C4-2B (cell line): ENCODE results near the gene ATP8B1.

Experiments
- H3K27ac ChIP-seq: fragments of 450-650 bp; 2 replicates; pipeline ENCODE4 v1.5.1; 2017
- ZFX ChIP-seq: fragments of 450-650 bp; IDR thresholded peaks from 2 replicates; pipeline ENCODE4 v1.6.1; 2017
- TF ChIP-seq, protein P1 (sequence below): fragments of 450-650 bp; conservative IDR thresholded peaks from 2 replicates; pipeline ENCODE4 v1.5.1; 2017; ENCODE audit warnings: mild to moderate bottlenecking

The ATP8B1 gene

DNA sequence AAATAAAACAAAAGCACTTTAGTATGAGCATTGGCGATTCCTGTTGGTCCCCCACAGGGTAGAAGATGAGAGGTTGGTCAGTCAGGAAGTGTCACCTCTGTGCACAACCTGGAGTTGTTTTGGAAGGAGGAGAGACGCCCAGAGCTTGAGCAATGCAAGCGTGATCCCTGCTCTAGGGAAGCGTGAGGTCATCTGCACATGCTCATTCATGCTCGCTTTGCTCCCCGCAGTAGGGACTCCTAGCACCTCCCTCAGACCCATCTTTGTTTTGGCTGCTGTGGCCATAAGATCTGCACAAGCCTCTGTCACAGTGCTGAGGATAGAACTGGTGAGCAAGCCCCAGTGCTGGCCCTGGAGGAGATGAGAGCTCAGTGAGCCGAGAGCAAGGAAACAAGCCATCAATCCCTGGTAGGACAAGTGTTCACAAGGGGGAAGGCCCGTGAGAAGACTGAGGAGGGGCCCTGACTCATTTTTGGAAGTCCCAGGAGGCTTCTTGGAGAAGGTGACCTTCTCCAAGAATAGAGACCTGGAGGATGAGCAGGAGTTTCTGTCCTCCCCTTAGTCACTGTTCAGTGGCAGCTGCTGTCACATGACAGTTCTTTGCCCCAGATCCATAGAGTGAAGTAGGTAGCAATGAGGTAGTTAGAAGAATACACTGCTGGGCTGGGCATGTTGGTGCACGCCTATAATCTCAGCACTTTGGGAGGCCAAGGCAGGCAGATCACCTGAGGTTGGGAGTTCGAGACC is 13.3 kb upstream of the ATP8B1 start:
- no peak overlapping the region for H3K27ac ChIP-seq
- no peak for TF ChIP-seq ZFX
- TF ChIP-seq, protein P1, sequence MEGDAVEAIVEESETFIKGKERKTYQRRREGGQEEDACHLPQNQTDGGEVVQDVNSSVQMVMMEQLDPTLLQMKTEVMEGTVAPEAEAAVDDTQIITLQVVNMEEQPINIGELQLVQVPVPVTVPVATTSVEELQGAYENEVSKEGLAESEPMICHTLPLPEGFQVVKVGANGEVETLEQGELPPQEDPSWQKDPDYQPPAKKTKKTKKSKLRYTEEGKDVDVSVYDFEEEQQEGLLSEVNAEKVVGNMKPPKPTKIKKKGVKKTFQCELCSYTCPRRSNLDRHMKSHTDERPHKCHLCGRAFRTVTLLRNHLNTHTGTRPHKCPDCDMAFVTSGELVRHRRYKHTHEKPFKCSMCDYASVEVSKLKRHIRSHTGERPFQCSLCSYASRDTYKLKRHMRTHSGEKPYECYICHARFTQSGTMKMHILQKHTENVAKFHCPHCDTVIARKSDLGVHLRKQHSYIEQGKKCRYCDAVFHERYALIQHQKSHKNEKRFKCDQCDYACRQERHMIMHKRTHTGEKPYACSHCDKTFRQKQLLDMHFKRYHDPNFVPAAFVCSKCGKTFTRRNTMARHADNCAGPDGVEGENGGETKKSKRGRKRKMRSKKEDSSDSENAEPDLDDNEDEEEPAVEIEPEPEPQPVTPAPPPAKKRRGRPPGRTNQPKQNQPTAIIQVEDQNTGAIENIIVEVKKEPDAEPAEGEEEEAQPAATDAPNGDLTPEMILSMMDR: no peak

DNA sequence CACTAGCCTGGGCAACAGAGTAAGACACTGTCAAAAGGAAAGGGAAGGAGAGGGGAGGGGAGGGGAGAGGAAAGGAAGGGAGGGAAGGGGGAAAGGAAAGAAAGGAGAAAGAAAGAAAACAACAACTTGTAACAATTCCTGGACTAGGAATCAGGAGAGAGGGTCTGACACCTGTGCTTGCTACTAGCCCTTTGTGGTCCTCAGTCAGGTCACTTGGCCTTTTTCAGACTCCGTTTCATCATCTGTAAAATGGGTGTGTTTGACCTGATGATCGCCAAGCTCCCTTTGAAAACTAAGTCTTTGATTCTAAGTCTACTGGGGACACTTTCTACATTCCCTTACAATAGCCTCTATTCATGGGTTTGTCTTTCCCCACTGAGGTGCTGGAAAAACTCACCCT is 11.4 kb upstream of the ATP8B1 start:
- no peak for TF ChIP-seq ZFX
- TF ChIP-seq, protein P1: no peak
- H3K27ac ChIP-seq: no peak overlapping the region

DNA sequence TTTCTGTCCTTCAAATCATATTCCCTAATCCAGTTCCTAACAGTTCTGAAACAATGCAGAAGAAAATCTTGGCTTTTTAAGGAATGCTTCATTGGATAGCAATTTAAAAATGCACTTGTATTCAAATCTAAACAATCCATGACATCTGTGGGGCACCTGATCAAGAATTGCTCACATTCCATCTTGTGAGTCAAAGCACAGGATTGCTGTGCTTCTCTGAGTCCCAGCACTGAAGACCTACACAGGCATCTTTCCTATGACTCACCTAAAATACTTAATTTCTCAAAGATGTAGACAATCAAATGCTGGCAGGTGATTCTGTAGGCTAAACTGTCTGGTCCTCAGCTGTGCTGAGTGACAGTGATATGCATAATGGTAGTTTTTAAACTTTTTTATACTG is 10.1 kb upstream of the ATP8B1 start:
- no peak overlapping the region for H3K27ac ChIP-seq
- TF ChIP-seq, protein P1: no peak
- no peak for TF ChIP-seq ZFX

DNA sequence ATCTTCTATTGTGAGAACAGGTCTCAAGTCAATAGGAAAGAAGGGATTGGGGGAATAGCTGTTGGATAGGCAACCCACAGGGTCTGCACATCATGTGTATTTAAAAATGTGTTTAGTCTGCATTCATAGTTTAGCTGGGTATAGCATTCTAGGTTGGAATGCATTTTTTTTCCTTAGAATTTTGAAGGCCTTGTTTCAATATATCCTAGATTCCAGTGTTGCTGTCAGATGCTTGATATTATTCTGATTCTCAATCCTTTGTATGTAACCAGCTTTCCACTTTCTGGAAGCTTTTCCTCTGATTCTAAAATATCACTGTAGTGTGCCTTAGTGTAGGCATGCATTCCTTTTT is 9.0 kb upstream of the ATP8B1 start:
- no peak overlapping the region for H3K27ac ChIP-seq
- TF ChIP-seq ZFX: no peak
- TF ChIP-seq, protein P1: no peak

DNA sequence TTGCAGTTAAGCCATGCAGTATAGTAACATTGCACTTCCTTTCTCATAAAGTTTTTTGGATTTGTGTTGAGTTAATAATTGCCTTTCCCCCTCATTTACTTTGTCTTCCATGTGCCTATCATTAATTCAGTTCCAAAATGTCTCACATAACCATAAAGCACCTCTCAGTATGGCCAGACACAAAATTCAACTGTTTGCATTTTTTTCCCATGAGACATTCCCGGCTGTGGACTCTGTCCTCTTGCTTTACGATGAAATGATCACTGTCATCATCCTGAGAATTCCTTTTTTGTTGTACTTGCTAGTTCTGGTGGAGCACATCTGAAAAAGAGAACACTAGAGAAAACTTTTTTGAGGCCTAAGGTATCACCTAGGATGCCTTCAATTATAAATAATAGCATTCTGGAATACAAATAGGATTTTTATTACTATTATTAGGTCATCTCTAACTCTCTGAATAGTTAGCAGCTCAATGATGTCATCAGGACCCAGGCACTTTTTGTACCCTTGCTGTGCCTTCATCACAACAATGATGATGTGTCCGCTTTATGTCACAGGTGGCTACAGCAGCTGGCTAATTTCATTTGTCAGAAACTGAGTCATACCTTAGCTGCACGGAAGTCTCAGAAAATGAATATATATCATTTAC is 8.5 kb upstream of the ATP8B1 start:
- TF ChIP-seq ZFX: no peak
- TF ChIP-seq, protein P1: no peak
- H3K27ac ChIP-seq: no peak overlapping the region

DNA sequence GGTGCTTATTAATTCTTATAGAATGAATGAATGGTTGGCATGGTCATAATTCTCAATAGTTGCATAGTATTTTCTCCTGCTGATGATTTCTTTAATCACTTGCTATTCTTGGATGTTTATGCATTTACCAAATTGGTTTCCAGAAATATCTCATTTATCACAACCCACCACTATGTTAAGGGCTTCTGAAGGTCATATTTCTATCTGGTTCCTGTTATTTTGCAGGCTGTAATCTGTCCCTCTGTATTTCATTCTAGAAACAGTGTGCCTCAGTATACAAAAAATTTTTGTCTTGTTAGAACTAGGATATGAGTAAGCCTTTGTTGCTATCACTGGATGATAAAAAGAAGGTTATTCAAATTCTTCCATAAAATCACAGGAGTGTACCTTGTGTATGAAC is 6.1 kb upstream of the ATP8B1 start:
- H3K27ac ChIP-seq: no peak overlapping the region
- TF ChIP-seq, protein P1: no peak
- no peak for TF ChIP-seq ZFX

DNA sequence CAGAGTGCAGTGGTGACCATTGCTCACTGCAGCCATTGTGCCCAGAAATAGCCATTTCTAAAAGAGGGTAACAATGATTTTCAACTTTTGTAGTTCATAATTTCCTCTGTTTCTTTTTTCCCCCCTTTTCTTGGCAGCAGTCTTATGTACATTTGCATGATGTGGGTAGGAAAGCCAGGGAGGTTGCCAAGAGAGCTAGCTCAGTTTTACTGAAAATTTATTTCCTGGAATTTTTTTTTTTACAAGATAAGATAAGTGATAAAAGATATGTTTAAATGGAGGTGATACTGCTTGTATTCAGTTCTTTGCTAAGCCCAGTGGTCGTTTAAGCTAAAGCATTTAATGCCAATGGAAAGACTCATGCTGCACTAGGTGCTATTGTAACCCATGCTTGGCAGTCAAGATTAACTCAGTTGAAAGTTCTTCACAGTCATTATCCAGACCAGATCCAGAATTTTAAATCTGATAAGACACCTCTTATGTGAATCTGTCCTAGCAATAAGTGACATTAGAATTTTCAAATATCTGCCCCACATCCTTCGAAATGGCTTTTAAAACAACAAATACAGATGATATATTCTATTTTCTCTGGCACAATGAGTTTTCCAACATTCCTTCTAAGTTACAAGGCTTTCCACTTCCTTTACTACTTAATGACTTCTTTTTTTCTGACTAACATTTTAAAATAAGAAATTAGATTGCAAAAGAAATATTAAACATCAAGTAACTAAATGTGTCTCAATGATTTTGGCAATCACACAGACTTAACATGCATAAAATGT is 4.4 kb upstream of the ATP8B1 start:
- peak overlapping the region; percentile 13; the same call in 1 of the 2 replicates for H3K27ac ChIP-seq
- TF ChIP-seq ZFX: no peak
